HCT116 (cell line): ENCODE results near the gene DOCK4. TPM values are rescaled to one million over a fixed set of nuclear protein-coding genes. Genes with fewer than 3 reads are reported as not detected.
A peak's percentile ranks its signal among the peaks of the same experiment; 100 is the strongest.

Experiments used
- ATAC-seq: fragments of 200-7000 bp; cut with Tn5 transposase; 2 replicates; pipeline ENCODE4 v1.9.1; 2020; ENCODE audit warnings: mild to moderate bottlenecking, moderate library complexity
- BruUV-seq: library from RNA; stranded (reverse); fragments of 400-500 nt; replicated peaks from 2 replicates; lab custom pipeline; 2021; lab: Mats Ljungman, UMichigan
- CTCF ChIA-PET: fragments of 300-600 bp; sonication (Branson Sonifier 250); formaldehyde crosslinking; loops from one replicate; lab custom pipeline; 2021; ENCODE audit warnings: antibody characterized with exemption; lab: Charles Lee
- POLR2A ChIA-PET: fragments of 300-600, 350-600 bp; sonication (Branson Sonifier 250); formaldehyde crosslinking; loops from one replicate; lab custom pipeline; 2021; ENCODE audit warnings: antibody characterized with exemption; lab: Charles Lee
- RAD21 ChIA-PET, 2 experiments: fragments of 300-600 bp; sonication (Branson Sonifier 250); formaldehyde crosslinking; loops; one replicate each; lab custom pipeline; 2023; ENCODE audit warnings: low total read pairs in 2 of 2; ENCODE audit not compliant: uncharacterized antibody in 2 of 2, unreplicated experiment in 2 of 2, low non-redundant PET in 1 of 2; lab: Charles Lee
- DNase-seq: peaks from one replicate; pipeline ENCODE4 v3.0.0-alpha.2; 2010; ENCODE audit warnings: low read depth, low spot score
- H2AFZ ChIP-seq: fragments of 200-600 bp; shearing (Covaris generic), sonication (generic); 2 replicates; pipeline ENCODE4 v1.6.1; 2017; ENCODE audit warnings: low read depth, mixed run types, mixed read lengths, antibody characterized with exemption, low read length; ENCODE audit not compliant: poor library complexity, severe bottlenecking
- H3K27ac ChIP-seq: 2 replicates; pipeline ENCODE4 v1.5.1; 2012; ENCODE audit warnings: low read depth, low read length
- H3K27me3 ChIP-seq: fragments of 200-600 bp; sonication (generic); 2 replicates; pipeline ENCODE4 v1.6.1; 2016; ENCODE audit warnings: mixed run types, low read length, mixed read lengths; ENCODE audit not compliant: insufficient read depth
- H3K36me3 ChIP-seq, 2 experiments: fragments of 200-500 bp in 1 of 2; fragments of 200-600 bp in 1 of 2; sonication (Bioruptor generic) in 1 of 2; sonication (generic) in 1 of 2; 2 replicates each; pipeline versions ENCODE4 v1.5.1 to v1.6.1; 2014 to 2016; ENCODE audit warnings: low read length in 2 of 2, inconsistent platforms in 1 of 2, mixed read lengths in 1 of 2, mixed run types in 1 of 2; ENCODE audit not compliant: insufficient read depth in 2 of 2, control insufficient read depth in 1 of 2
- H3K4me1 ChIP-seq, 2 experiments: fragments of 200-600 bp in 1 of 2; sonication (generic) in 1 of 2; 2 replicates each; pipeline versions ENCODE4 v1.5.1 to v1.6.1; 2012 to 2017; ENCODE audit warnings: low read length in 2 of 2, inconsistent platforms in 1 of 2, mild to moderate bottlenecking in 1 of 2, mixed read lengths in 1 of 2, mixed run types in 1 of 2, moderate library complexity in 1 of 2; ENCODE audit not compliant: insufficient read depth in 2 of 2, control insufficient read depth in 1 of 2
- H3K4me2 ChIP-seq: fragments of 200-600 bp; sonication (generic); 2 replicates; pipeline ENCODE4 v1.6.1; 2017; ENCODE audit warnings: mixed run types, low read length, mixed read lengths
- H3K4me3 ChIP-seq, 2 experiments: fragments of 200-600 bp in 1 of 2; sonication (generic) in 1 of 2; replicated peaks in 1 of 2; 2 replicates each; pipeline ENCODE4 v1.5.1; 2011 to 2016; ENCODE audit warnings: low read length in 2 of 2, control low read depth in 1 of 2, low read depth in 1 of 2, mild to moderate bottlenecking in 1 of 2, mixed read lengths in 1 of 2, mixed run types in 1 of 2
- H3K79me2 ChIP-seq: fragments of 200-600 bp; sonication (generic); 2 replicates; pipeline ENCODE4 v1.6.1; 2017; ENCODE audit warnings: mild to moderate bottlenecking, mixed run types, low read length, moderate library complexity, mixed read lengths; ENCODE audit not compliant: insufficient read depth
- H3K9ac ChIP-seq: fragments of 200-600 bp; sonication (generic); 2 replicates; pipeline ENCODE4 v1.6.1; 2016; ENCODE audit warnings: low read length, mixed read lengths
- H3K9me2 ChIP-seq: fragments of 200-600 bp; sonication (generic), shearing (Covaris generic); 2 replicates; pipeline ENCODE4 v1.6.1; 2017; ENCODE audit warnings: mixed run types, mild to moderate bottlenecking, moderate library complexity; ENCODE audit not compliant: insufficient read depth
- H3K9me3 ChIP-seq, 2 experiments: fragments of 200-500 bp in 1 of 2; fragments of 200-600 bp in 1 of 2; sonication (Bioruptor generic) in 1 of 2; sonication (generic) in 1 of 2; 2 replicates each; pipeline ENCODE4 v1.6.1; 2014 to 2017; ENCODE audit warnings: low read length in 2 of 2, mixed read lengths in 2 of 2, inconsistent platforms in 1 of 2, low read depth in 1 of 2, mild to moderate bottlenecking in 1 of 2, mixed run types in 1 of 2, moderate library complexity in 1 of 2; ENCODE audit not compliant: control insufficient read depth in 1 of 2, insufficient read depth in 1 of 2
- H4K20me1 ChIP-seq: fragments of 200-600 bp; sonication (generic), shearing (Covaris generic); 2 replicates; pipeline ENCODE4 v1.6.1; 2017; ENCODE audit warnings: mixed run types, mild to moderate bottlenecking, moderate library complexity; ENCODE audit not compliant: insufficient read depth
- CBX3 ChIP-seq: IDR thresholded peaks from 2 replicates; pipeline ENCODE4 v1.6.1; 2012; ENCODE audit warnings: low read depth
- CEBPB ChIP-seq: IDR thresholded peaks from 2 replicates; pipeline ENCODE4 v1.6.1; 2012; ENCODE audit warnings: low read depth
- EGR1 ChIP-seq: IDR thresholded peaks from 2 replicates; pipeline ENCODE4 v1.6.1; 2012; ENCODE audit warnings: low read depth
- ELF1 ChIP-seq: IDR thresholded peaks from 2 replicates; pipeline ENCODE4 v1.6.1; 2012; ENCODE audit warnings: low read depth, borderline replicate concordance
- EZH2phosphoT487 ChIP-seq: fragments of 200-600 bp; IDR thresholded peaks from 2 replicates; pipeline ENCODE4 v1.6.1; 2018; ENCODE audit warnings: antibody characterized with exemption, borderline replicate concordance
- FOSL1 ChIP-seq: IDR thresholded peaks from 2 replicates; pipeline ENCODE4 v1.6.1; 2012; ENCODE audit warnings: low read depth
- MAX ChIP-seq: IDR thresholded peaks from 2 replicates; pipeline ENCODE4 v1.6.1; 2012
- POLR2A ChIP-seq: IDR thresholded peaks from 2 replicates; pipeline ENCODE4 v1.7.0; 2011; ENCODE audit warnings: borderline replicate concordance; ENCODE audit not compliant: insufficient read depth, insufficient read length; ENCODE audit errors: extremely low read depth
- POLR2AphosphoS5 ChIP-seq: IDR thresholded peaks from 2 replicates; pipeline ENCODE4 v1.6.1; 2011; ENCODE audit warnings: mild to moderate bottlenecking, low read depth, low read length, moderate library complexity
- RAD21 ChIP-seq: IDR thresholded peaks from 2 replicates; pipeline ENCODE4 v1.6.1; 2012; ENCODE audit warnings: low read depth, mild to moderate bottlenecking
- SIN3A ChIP-seq: IDR thresholded peaks from 2 replicates; pipeline ENCODE4 v1.6.1; 2012; ENCODE audit warnings: low read depth
- SRF ChIP-seq: IDR thresholded peaks from 2 replicates; pipeline ENCODE4 v1.6.1; 2012; ENCODE audit warnings: low read depth
- YY1 ChIP-seq: IDR thresholded peaks from 2 replicates; pipeline ENCODE4 v1.6.1; 2011; ENCODE audit warnings: low read length, low read depth, moderate library complexity, mild to moderate bottlenecking; ENCODE audit not compliant: insufficient replicate concordance; ENCODE audit errors: extremely low read depth
- intact Hi-C: fragments of 100-400 bp; cut with micrococcal nuclease; formaldehyde crosslinking; loops from 2 replicates; pipeline ENCODE4 v1.10.0; 2022
- total RNA-seq: library from RNA; stranded (reverse); gene quantifications from one replicate; pipeline ENCODE4 v1.2.1, GENCODE V29; 2021; ENCODE audit not compliant: unreplicated experiment
- TF ChIP-seq, protein P1 (sequence below), 3 experiments: fragments of 200-600 bp in 1 of 3; sonication (generic) in 1 of 3; IDR thresholded peaks in 2 of 3; conservative IDR thresholded peaks in 1 of 3; 2 replicates each; pipeline ENCODE4 v1.5.1; 2012 to 2017; ENCODE audit warnings: low read depth in 2 of 3, low read length in 2 of 3, antibody characterized with exemption in 1 of 3, borderline replicate concordance in 1 of 3, control low read depth in 1 of 3, mild to moderate bottlenecking in 1 of 3, mixed read lengths in 1 of 3, mixed run types in 1 of 3, moderate library complexity in 1 of 3; ENCODE audit not compliant: insufficient read depth in 1 of 3
- TF ChIP-seq, protein P2 (sequence below): IDR thresholded peaks from 2 replicates; pipeline ENCODE4 v1.6.1; 2012; ENCODE audit warnings: low read depth
- TF ChIP-seq, protein P3 (sequence below): IDR thresholded peaks from 2 replicates; pipeline ENCODE4 v1.6.1; 2012

Gene DOCK4
- total RNA-seq, 1 experiment from 2014 or later, result 2.2 TPM

GRCh38 chr7:112079673-112080072 is 126.5 kb downstream of the DOCK4 start:
- DNase-seq, result no peak
- Histone ChIP-seq H2AFZ (no peak overlapping the region), H3K27ac (no peak overlapping the region), H3K9me3 (no peaks in the 10 kb centered on the region), H4K20me1 (no peaks in the 10 kb centered on the region), H3K27me3 (no peaks in the 10 kb centered on the region), H3K4me1 (peaks cover 0 to 6% of the 10 kb centered on the region in 2 experiments; a peak in 2 of 4 replicates), H3K36me3 (no peaks in the 10 kb centered on the region), H3K9ac (no peak overlapping the region), H3K9me2 (no peaks in the 10 kb centered on the region), H3K4me2 (no peak overlapping the region), H3K79me2 (no peaks in the 10 kb centered on the region), H3K4me3 (no peak overlapping the region)
- RAD21 ChIA-PET, result no interaction called here
- BruUV-seq, result no TSS peak
- intact Hi-C loops, result loop anchor here (5.0 kb wide), 1 partner anchor 333 kb away; no protein-coding TSS in a partner anchor
- CTCF ChIA-PET, result no interaction called here
- POLR2A ChIA-PET, result no interaction called here
- no peak for ATAC-seq
- no peak for TF ChIP-seq POLR2A
- 0 out of 2 replicates have a peak, but pooled peaks have one; percentile 22 for TF ChIP-seq RAD21
- no peak for TF ChIP-seq CBX3
- TF ChIP-seq, protein P1, sequence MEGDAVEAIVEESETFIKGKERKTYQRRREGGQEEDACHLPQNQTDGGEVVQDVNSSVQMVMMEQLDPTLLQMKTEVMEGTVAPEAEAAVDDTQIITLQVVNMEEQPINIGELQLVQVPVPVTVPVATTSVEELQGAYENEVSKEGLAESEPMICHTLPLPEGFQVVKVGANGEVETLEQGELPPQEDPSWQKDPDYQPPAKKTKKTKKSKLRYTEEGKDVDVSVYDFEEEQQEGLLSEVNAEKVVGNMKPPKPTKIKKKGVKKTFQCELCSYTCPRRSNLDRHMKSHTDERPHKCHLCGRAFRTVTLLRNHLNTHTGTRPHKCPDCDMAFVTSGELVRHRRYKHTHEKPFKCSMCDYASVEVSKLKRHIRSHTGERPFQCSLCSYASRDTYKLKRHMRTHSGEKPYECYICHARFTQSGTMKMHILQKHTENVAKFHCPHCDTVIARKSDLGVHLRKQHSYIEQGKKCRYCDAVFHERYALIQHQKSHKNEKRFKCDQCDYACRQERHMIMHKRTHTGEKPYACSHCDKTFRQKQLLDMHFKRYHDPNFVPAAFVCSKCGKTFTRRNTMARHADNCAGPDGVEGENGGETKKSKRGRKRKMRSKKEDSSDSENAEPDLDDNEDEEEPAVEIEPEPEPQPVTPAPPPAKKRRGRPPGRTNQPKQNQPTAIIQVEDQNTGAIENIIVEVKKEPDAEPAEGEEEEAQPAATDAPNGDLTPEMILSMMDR (IDR thresholded peaks at IDR 0.05 in 2 of 3, conservative IDR thresholded peaks at IDR 0.05 in 1 of 3; ENCODE audit: borderline replicate concordance in 1 of 3, insufficient read depth in 1 of 3, low read depth in 2 of 3, low read length in 2 of 3), result peak in 2 of 3 experiments; percentile 14 to 28; a peak in 2 of 6 replicates
- no peak for TF ChIP-seq POLR2AphosphoS5
- TF ChIP-seq ELF1, result no peak
- TF ChIP-seq FOSL1, result no peak
- no peak for TF ChIP-seq YY1
- TF ChIP-seq MAX, result no peak
- no peak for TF ChIP-seq SIN3A
- TF ChIP-seq, protein P2, sequence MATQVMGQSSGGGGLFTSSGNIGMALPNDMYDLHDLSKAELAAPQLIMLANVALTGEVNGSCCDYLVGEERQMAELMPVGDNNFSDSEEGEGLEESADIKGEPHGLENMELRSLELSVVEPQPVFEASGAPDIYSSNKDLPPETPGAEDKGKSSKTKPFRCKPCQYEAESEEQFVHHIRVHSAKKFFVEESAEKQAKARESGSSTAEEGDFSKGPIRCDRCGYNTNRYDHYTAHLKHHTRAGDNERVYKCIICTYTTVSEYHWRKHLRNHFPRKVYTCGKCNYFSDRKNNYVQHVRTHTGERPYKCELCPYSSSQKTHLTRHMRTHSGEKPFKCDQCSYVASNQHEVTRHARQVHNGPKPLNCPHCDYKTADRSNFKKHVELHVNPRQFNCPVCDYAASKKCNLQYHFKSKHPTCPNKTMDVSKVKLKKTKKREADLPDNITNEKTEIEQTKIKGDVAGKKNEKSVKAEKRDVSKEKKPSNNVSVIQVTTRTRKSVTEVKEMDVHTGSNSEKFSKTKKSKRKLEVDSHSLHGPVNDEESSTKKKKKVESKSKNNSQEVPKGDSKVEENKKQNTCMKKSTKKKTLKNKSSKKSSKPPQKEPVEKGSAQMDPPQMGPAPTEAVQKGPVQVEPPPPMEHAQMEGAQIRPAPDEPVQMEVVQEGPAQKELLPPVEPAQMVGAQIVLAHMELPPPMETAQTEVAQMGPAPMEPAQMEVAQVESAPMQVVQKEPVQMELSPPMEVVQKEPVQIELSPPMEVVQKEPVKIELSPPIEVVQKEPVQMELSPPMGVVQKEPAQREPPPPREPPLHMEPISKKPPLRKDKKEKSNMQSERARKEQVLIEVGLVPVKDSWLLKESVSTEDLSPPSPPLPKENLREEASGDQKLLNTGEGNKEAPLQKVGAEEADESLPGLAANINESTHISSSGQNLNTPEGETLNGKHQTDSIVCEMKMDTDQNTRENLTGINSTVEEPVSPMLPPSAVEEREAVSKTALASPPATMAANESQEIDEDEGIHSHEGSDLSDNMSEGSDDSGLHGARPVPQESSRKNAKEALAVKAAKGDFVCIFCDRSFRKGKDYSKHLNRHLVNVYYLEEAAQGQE, result no peak
- no peak for TF ChIP-seq EZH2phosphoT487
- no peak for TF ChIP-seq EGR1
- TF ChIP-seq, protein P3, sequence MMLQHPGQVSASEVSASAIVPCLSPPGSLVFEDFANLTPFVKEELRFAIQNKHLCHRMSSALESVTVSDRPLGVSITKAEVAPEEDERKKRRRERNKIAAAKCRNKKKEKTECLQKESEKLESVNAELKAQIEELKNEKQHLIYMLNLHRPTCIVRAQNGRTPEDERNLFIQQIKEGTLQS, result no peak
- TF ChIP-seq SRF, result no peak
- TF ChIP-seq CEBPB, result no peak
